Stimulated activated CD8-positive, alpha-beta memory T cell treated with anti-CD3 and anti-CD28 coated beads, Interleukin-15, amount 100 ng/mL, for 1 hour (primary cell): ENCODE results near the gene PNMA8C.

Experiments
- DNase-seq: peaks from one replicate; pipeline ENCODE4 v3.0.0-alpha.2; 2020; ENCODE audit warnings: low read depth

PNMA8C gene

GRCh38 chr19:46428239-46429135 is at the start of gene PNMA8C:
PNMA8C (minus strand) TSS chr19:46428936; CDS start chr19:46428359, 577 bp downstream.
- no peak for DNase-seq

- DNase-seq, result no peak
Measured at GRCh38 chr19:46475986-46476385, 47.2 kb upstream of the PNMA8C start.

- no peak for DNase-seq
Measured at GRCh38 chr19:46474211-46474610, 45.5 kb upstream of the PNMA8C start.

GRCh38 chr19:46472592-46472991 is 43.9 kb upstream of the PNMA8C start:
- DNase-seq, result no peak

- no peak for DNase-seq
Measured at GRCh38 chr19:46471811-46472543, 43.2 kb upstream of the PNMA8C start.

GRCh38 chr19:46471116-46471733 is 42.5 kb upstream of the PNMA8C start, which contains the start of gene PNMA8A:
PNMA8A (minus strand) TSS chr19:46471563; CDS start chr19:46471035, 528 bp downstream.
- DNase-seq, result no peak

- DNase-seq, result no peak
Measured at GRCh38 chr19:46470376-46470775, 41.6 kb upstream of the PNMA8C start.

- DNase-seq, result no peak
Measured at GRCh38 chr19:46469541-46470185, 40.9 kb upstream of the PNMA8C start.

- no peak for DNase-seq
Measured at GRCh38 chr19:46466536-46467196, 37.9 kb upstream of the PNMA8C start.

- DNase-seq, result no peak
Measured at GRCh38 chr19:46463516-46463915, 34.8 kb upstream of the PNMA8C start.

GRCh38 chr19:46461537-46461936 is 32.8 kb upstream of the PNMA8C start:
- no peak for DNase-seq

- DNase-seq, result no peak
Measured at GRCh38 chr19:46460981-46461380, 32.2 kb upstream of the PNMA8C start.

- no peak for DNase-seq
Measured at GRCh38 chr19:46460055-46460454, 31.3 kb upstream of the PNMA8C start.

GRCh38 chr19:46456930-46457329 is 28.2 kb upstream of the PNMA8C start:
- DNase-seq, result no peak

GRCh38 chr19:46454244-46454643 is 25.5 kb upstream of the PNMA8C start:
- DNase-seq, result no peak

GRCh38 chr19:46453661-46454060 is 24.9 kb upstream of the PNMA8C start:
- DNase-seq, result no peak

- no peak for DNase-seq
Measured at GRCh38 chr19:46452186-46452585, 23.4 kb upstream of the PNMA8C start.

- no peak for DNase-seq
Measured at GRCh38 chr19:46451352-46451751, 22.6 kb upstream of the PNMA8C start.

GRCh38 chr19:46450737-46451136 is 22.0 kb upstream of the PNMA8C start:
- DNase-seq, result no peak

- no peak for DNase-seq
Measured at GRCh38 chr19:46449228-46449627, 20.5 kb upstream of the PNMA8C start.

GRCh38 chr19:46448601-46449000 is 19.9 kb upstream of the PNMA8C start:
- no peak for DNase-seq

GRCh38 chr19:46447824-46448223 is 19.1 kb upstream of the PNMA8C start:
- DNase-seq, result no peak
